GM12865 (cell line): ENCODE results near the gene PFKL.

Experiments
- DNase-seq: peaks from one replicate; pipeline ENCODE4 v3.0.0; 2010; ENCODE audit warnings: low read depth
- H3K4me3 ChIP-seq: 2 replicates; pipeline ENCODE4 v1.5.1; 2011; ENCODE audit warnings: mild to moderate bottlenecking, low read depth, low read length, control low read depth
- CTCF ChIP-seq: IDR thresholded peaks from 2 replicates; pipeline ENCODE4 v1.5.1; 2011; ENCODE audit warnings: low read length, control low read depth, low read depth, inconsistent platforms; ENCODE audit not compliant: insufficient read depth; ENCODE audit errors: missing control alignments

The PFKL gene

GRCh38 chr21:44295646-44296045 lies 4.2 kb upstream of the PFKL start:
- TF ChIP-seq CTCF: no peak
- H3K4me3 ChIP-seq: no peak overlapping the region
- DNase-seq: no peak

GRCh38 chr21:44296103-44296519 lies 3.7 kb upstream of the PFKL start:
- no peak overlapping the region for H3K4me3 ChIP-seq
- TF ChIP-seq CTCF: no peak
- DNase-seq: no peak

GRCh38 chr21:44296916-44297315 lies 2.9 kb upstream of the PFKL start:
- H3K4me3 ChIP-seq: no peak overlapping the region
- no peak for DNase-seq
- no peak for TF ChIP-seq CTCF

GRCh38 chr21:44297525-44298290 lies 2.1 kb upstream of the PFKL start:
- DNase-seq: peak; percentile 91
- peak; percentile 85 for TF ChIP-seq CTCF
- H3K4me3 ChIP-seq: no peak overlapping the region

GRCh38 chr21:44298301-44298700 lies 1.6 kb upstream of the PFKL start:
- no peak overlapping the region for H3K4me3 ChIP-seq
- peak; percentile 56 for DNase-seq
- TF ChIP-seq CTCF: peak; percentile 35

- TF ChIP-seq CTCF: no peak
- peak overlapping the region; percentile 78 for H3K4me3 ChIP-seq
- peak; percentile 56 for DNase-seq
These were observed 782 bp upstream of the PFKL start for GRCh38 chr21:44299085-44299457.
